Measurements from ENCODE around the gene STARD13. TPM values are rescaled to one million over a fixed set of nuclear protein-coding genes. Genes with fewer than 3 reads are reported as not detected.

The STARD13 gene
- total and polyA plus RNA-seq, 4 donors, result 2.7 to 15.3 (median 5.7) TPM

DNA sequence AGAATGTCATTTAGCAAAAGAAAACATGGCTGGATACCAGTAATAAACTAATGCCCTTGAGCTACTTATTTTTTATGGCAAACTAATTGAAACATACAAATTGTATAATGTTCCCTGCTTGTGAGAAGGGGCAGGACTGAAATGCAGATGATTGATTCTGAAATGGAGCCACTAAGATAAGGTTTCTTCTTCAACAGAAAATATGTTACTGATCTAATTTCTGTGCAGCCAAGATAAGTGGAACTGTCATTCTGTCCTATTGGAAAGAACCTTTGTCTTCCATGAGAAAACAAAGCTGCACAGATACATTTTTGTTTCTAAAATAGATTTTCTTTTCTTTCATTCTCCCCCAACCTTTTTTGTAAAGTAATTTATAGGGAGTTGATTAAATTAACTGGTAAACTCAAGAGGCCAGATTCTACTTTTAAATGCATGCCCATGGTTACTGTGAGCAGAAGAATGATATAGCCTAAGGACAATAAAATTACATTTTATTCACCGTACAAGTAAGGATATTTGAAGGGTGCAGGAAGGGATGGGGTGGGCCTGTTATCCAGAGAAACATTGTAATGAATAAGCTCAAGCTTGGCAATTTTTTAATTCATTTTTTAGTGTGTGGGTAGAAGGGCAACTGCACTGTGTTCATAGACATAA is 39.9 kb downstream of the STARD13 start:
- TF ChIP-seq TAF1 (conservative IDR thresholded peaks at IDR 0.05) (no peak), RAD21 (IDR thresholded peaks at IDR 0.05) (no peak), GABPA (IDR thresholded peaks at IDR 0.05 in 1 of 2, conservative IDR thresholded peaks at IDR 0.05 in 1 of 2) (no peak), SP1 (IDR thresholded peaks at IDR 0.05) (no peak), JUND (IDR thresholded peaks at IDR 0.05) (no peak), FOXA1 (IDR thresholded peaks at IDR 0.05) (no peak), HNF4A (conservative IDR thresholded peaks at IDR 0.05) (no peak), NR2F2 (IDR thresholded peaks at IDR 0.05) (no peak), EGR1 (IDR thresholded peaks at IDR 0.05; ENCODE audit: low read depth in 2 of 2) (no peak), HNF4G (IDR thresholded peaks at IDR 0.05) (no peak)
- TF ChIP-seq, protein P1, sequence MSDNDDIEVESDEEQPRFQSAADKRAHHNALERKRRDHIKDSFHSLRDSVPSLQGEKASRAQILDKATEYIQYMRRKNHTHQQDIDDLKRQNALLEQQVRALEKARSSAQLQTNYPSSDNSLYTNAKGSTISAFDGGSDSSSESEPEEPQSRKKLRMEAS (IDR thresholded peaks at IDR 0.05), result no peak
- TF ChIP-seq, protein P2, sequence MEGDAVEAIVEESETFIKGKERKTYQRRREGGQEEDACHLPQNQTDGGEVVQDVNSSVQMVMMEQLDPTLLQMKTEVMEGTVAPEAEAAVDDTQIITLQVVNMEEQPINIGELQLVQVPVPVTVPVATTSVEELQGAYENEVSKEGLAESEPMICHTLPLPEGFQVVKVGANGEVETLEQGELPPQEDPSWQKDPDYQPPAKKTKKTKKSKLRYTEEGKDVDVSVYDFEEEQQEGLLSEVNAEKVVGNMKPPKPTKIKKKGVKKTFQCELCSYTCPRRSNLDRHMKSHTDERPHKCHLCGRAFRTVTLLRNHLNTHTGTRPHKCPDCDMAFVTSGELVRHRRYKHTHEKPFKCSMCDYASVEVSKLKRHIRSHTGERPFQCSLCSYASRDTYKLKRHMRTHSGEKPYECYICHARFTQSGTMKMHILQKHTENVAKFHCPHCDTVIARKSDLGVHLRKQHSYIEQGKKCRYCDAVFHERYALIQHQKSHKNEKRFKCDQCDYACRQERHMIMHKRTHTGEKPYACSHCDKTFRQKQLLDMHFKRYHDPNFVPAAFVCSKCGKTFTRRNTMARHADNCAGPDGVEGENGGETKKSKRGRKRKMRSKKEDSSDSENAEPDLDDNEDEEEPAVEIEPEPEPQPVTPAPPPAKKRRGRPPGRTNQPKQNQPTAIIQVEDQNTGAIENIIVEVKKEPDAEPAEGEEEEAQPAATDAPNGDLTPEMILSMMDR (IDR thresholded peaks at IDR 0.05; ENCODE audit: low read depth, low read length, missing input control), result no peak
- TF ChIP-seq, protein P3, sequence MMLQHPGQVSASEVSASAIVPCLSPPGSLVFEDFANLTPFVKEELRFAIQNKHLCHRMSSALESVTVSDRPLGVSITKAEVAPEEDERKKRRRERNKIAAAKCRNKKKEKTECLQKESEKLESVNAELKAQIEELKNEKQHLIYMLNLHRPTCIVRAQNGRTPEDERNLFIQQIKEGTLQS (IDR thresholded peaks at IDR 0.05), result no peak
- no peak overlapping the region for H3K4me3 ChIP-seq (ENCODE audit: low read depth in 1 of 3, low read length in 3 of 3)
- DNase-seq (ENCODE audit: low spot score), result no peak
- peaks cover 0 to 1% (median 0%) of the 10 kb centered on the region in 4 donors for H3K9me3 ChIP-seq (ENCODE audit: control insufficient read depth in 4 of 4, low read length in 3 of 4)
- H3K4me1 ChIP-seq (ENCODE audit: control insufficient read depth in 4 of 4, insufficient read depth in 4 of 4, low read length in 3 of 4), result no peaks in the 10 kb centered on the region
- no peak overlapping the region for H3K9ac ChIP-seq (ENCODE audit: low read depth in 1 of 2, low read length in 2 of 2)
- peaks cover 0 to 2% (median 0%) of the 10 kb centered on the region in 4 donors for H3K36me3 ChIP-seq (ENCODE audit: control insufficient read depth in 4 of 4, insufficient read depth in 3 of 4, low read depth in 1 of 4, low read length in 3 of 4)
- 92% methylated on average over 1 of the region's 1 CpG for WGBS
- H3K27me3 ChIP-seq (ENCODE audit: control insufficient read depth in 4 of 4, insufficient read depth in 4 of 4, low read length in 3 of 4), result no peaks in the 10 kb centered on the region
- no peak overlapping the region for H3K27ac ChIP-seq (ENCODE audit: low read depth in 1 of 2, low read length in 2 of 2)

DNA sequence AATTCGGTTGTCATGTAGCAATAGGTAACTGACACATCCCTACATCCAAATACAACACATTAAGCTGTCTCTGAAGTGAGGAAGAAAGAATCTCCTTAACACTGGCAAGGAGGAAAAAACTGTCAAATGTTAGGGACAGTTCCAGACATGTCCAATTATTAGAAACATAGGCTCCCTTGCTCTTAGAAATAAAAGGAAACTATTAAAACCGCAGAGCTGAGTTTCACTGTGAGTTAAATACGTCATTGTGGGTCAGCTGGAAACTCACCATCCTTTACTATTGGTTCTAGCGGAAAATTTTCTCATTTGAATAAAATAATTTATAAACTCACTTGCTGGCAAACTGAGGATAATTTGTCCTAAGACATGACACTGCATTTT is 40.7 kb downstream of the STARD13 start:
- H3K27ac ChIP-seq (ENCODE audit: low read depth in 1 of 2, low read length in 2 of 2), result no peak overlapping the region
- no peaks in the 10 kb centered on the region for H3K27me3 ChIP-seq (ENCODE audit: control insufficient read depth in 4 of 4, insufficient read depth in 4 of 4, low read length in 3 of 4)
- H3K9ac ChIP-seq (ENCODE audit: low read depth in 1 of 2, low read length in 2 of 2), result no peak overlapping the region
- no peaks in the 10 kb centered on the region for H3K4me1 ChIP-seq (ENCODE audit: control insufficient read depth in 4 of 4, insufficient read depth in 4 of 4, low read length in 3 of 4)
- peaks cover 0 to 2% (median 0%) of the 10 kb centered on the region in 4 donors for H3K36me3 ChIP-seq (ENCODE audit: control insufficient read depth in 4 of 4, insufficient read depth in 3 of 4, low read depth in 1 of 4, low read length in 3 of 4)
- 95% methylated on average over 4 of the region's 4 CpGs for WGBS
- TF ChIP-seq YY1 (IDR thresholded peaks at IDR 0.05) (no peak), NR2F2 (IDR thresholded peaks at IDR 0.05) (no peak), HNF4G (IDR thresholded peaks at IDR 0.05) (no peak), EGR1 (IDR thresholded peaks at IDR 0.05; ENCODE audit: low read depth in 2 of 2) (no peak), HNF4A (conservative IDR thresholded peaks at IDR 0.05) (no peak), GABPA (IDR thresholded peaks at IDR 0.05 in 1 of 2, conservative IDR thresholded peaks at IDR 0.05 in 1 of 2) (no peak), FOXA1 (IDR thresholded peaks at IDR 0.05) (no peak), RAD21 (IDR thresholded peaks at IDR 0.05) (no peak)
- TF ChIP-seq, protein P3 (IDR thresholded peaks at IDR 0.05), result no peak
- TF ChIP-seq, protein P2 (IDR thresholded peaks at IDR 0.05; ENCODE audit: low read depth, low read length, missing input control), result no peak
- H3K4me3 ChIP-seq (ENCODE audit: low read depth in 1 of 3, low read length in 3 of 3), result no peak overlapping the region
- H3K9me3 ChIP-seq (ENCODE audit: control insufficient read depth in 4 of 4, low read length in 3 of 4), result peaks cover 0 to 1% (median 0%) of the 10 kb centered on the region in 4 donors
- DNase-seq (ENCODE audit: low spot score), result no peak

All from liver (tissue), 9 donors.